ENCODE measurements around the gene EPHB2. TPM values are rescaled to one million over a fixed set of nuclear protein-coding genes. Genes with fewer than 3 reads are reported as not detected.

Gene EPHB2
- total RNA-seq, 1 donor from 2014 or later, result 6.0 TPM

GRCh38 chr1:22893292-22893691, 182.7 kb downstream of the EPHB2 start:
- TF ChIP-seq, protein P1, sequence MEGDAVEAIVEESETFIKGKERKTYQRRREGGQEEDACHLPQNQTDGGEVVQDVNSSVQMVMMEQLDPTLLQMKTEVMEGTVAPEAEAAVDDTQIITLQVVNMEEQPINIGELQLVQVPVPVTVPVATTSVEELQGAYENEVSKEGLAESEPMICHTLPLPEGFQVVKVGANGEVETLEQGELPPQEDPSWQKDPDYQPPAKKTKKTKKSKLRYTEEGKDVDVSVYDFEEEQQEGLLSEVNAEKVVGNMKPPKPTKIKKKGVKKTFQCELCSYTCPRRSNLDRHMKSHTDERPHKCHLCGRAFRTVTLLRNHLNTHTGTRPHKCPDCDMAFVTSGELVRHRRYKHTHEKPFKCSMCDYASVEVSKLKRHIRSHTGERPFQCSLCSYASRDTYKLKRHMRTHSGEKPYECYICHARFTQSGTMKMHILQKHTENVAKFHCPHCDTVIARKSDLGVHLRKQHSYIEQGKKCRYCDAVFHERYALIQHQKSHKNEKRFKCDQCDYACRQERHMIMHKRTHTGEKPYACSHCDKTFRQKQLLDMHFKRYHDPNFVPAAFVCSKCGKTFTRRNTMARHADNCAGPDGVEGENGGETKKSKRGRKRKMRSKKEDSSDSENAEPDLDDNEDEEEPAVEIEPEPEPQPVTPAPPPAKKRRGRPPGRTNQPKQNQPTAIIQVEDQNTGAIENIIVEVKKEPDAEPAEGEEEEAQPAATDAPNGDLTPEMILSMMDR (IDR thresholded peaks at IDR 0.05), result no peak

GRCh38 chr1:22895357-22895756, 184.7 kb downstream of the EPHB2 start:
- Histone ChIP-seq H3K27ac (no peak overlapping the region), H3K4me1 (no peaks in the 10 kb centered on the region), H3K9me3 (no peaks in the 10 kb centered on the region), H3K4me3 (no peak overlapping the region), H3K27me3 (no peaks in the 10 kb centered on the region), H3K36me3 (no peaks in the 10 kb centered on the region)
- intact Hi-C loops (cut with DNase I), result no loop called here
- ATAC-seq (no peak), DNase-seq (no peak)
- TF ChIP-seq, protein P1 (IDR thresholded peaks at IDR 0.05), result no peak

More at GRCh38 chr1:22893292-22893691, 182.7 kb downstream of the EPHB2 start:
- no peaks in the 10 kb centered on the region for H3K4me1 ChIP-seq
- no peaks in the 10 kb centered on the region for H3K9me3 ChIP-seq
- H3K4me3 ChIP-seq, result no peak overlapping the region
- ATAC-seq (no peak), DNase-seq (no peak)
- no peaks in the 10 kb centered on the region for H3K36me3 ChIP-seq
- no peak overlapping the region for H3K27ac ChIP-seq
- H3K27me3 ChIP-seq, result no peaks in the 10 kb centered on the region
- intact Hi-C loops (cut with DNase I), result no loop called here

DNA sequence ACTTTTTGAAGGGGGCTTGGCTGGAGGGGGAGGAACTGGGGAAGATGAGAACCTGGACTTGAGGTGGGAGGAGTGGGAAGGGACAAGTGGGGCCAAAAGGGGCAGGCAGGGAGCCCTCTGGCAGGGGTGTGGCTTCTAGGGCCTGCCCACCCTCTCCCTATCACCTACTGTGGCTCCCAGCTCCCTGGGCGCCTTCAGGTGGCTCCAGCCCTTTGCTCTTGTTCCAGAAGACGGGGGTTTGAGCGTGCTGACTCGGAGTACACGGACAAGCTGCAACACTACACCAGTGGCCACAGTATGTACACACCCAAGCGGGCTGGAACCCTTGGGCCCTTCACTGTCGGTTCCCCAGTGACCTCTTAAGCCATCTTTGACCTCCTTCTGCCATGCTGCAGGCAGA, 185.5 kb downstream of the EPHB2 start:
- ATAC-seq (no peak), DNase-seq (no peak)
- no peaks in the 10 kb centered on the region for H3K36me3 ChIP-seq
- no peak overlapping the region for H3K27ac ChIP-seq
- TF ChIP-seq, protein P1 (IDR thresholded peaks at IDR 0.05), result no peak
- H3K9me3 ChIP-seq, result no peaks in the 10 kb centered on the region
- no peaks in the 10 kb centered on the region for H3K4me1 ChIP-seq
- no peak overlapping the region for H3K4me3 ChIP-seq
- H3K27me3 ChIP-seq, result no peaks in the 10 kb centered on the region
- intact Hi-C loops (cut with DNase I), result no loop called here

DNA sequence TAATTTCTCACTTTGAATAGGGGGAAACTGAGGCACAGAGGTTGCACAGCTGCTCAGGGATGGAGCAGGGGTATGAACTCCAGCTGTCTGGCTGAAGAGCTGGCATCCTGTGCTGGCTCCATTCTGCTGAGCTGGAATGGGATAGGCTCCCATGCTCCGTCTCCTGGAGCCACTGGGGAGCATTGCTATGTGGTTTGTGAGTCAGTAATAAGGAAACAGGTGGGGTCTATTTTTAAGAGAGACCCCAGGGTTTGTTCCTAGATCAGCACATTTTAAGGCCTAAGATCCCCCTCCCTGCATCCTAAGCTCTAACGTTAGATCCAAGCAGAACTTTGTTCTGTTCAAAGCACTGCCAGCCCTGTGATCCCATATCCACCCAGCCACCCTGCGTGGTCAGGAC, 189.8 kb downstream of the EPHB2 start:
- DNase-seq (no peak), ATAC-seq (no peak)
- TF ChIP-seq, protein P1 (IDR thresholded peaks at IDR 0.05), result no peak
- Histone ChIP-seq H3K9me3 (no peaks in the 10 kb centered on the region), H3K27me3 (no peaks in the 10 kb centered on the region), H3K4me3 (no peak overlapping the region), H3K4me1 (no peaks in the 10 kb centered on the region), H3K27ac (no peak overlapping the region), H3K36me3 (no peaks in the 10 kb centered on the region)
- intact Hi-C loops (cut with DNase I), result no loop called here

GRCh38 chr1:22903113-22903512, 192.5 kb downstream of the EPHB2 start:
- ATAC-seq (no peak), DNase-seq (no peak)
- TF ChIP-seq, protein P1 (IDR thresholded peaks at IDR 0.05), result no peak
- intact Hi-C loops (cut with DNase I), result no loop called here
- Histone ChIP-seq H3K36me3 (no peaks in the 10 kb centered on the region), H3K4me1 (no peaks in the 10 kb centered on the region), H3K4me3 (no peak overlapping the region), H3K27ac (no peak overlapping the region), H3K9me3 (no peaks in the 10 kb centered on the region), H3K27me3 (no peaks in the 10 kb centered on the region)

GRCh38 chr1:22906968-22907367, 196.3 kb downstream of the EPHB2 start:
- TF ChIP-seq, protein P1 (IDR thresholded peaks at IDR 0.05), result no peak
- no peak overlapping the region for H3K4me3 ChIP-seq
- DNase-seq (no peak), ATAC-seq (no peak)
- no peaks in the 10 kb centered on the region for H3K27me3 ChIP-seq
- intact Hi-C loops (cut with DNase I), result no loop called here
- H3K4me1 ChIP-seq, result no peaks in the 10 kb centered on the region
- no peak overlapping the region for H3K27ac ChIP-seq
- H3K9me3 ChIP-seq, result no peaks in the 10 kb centered on the region
- H3K36me3 ChIP-seq, result no peaks in the 10 kb centered on the region

All from upper lobe of right lung (tissue), 1 donor.